H1 (cell line): ENCODE data around the gene CST5. TPM values are rescaled to one million over a fixed set of nuclear protein-coding genes. Genes with fewer than 3 reads are reported as not detected.

Experiments used
- CTCF ChIA-PET: fragments of 300-600 bp; sonication (Branson Sonifier 250); formaldehyde crosslinking; loops from one replicate; lab custom pipeline; 2021; ENCODE audit not compliant: partially characterized antibody; lab: Charles Lee
- POLR2A ChIA-PET: fragments of 300-600 bp; sonication (Branson Sonifier 250); formaldehyde crosslinking; loops from one replicate; lab custom pipeline; 2021; ENCODE audit warnings: inconsistent platforms; ENCODE audit not compliant: partially characterized antibody; lab: Charles Lee
- DNase-seq, 2 experiments: peaks; one replicate each; pipeline versions ENCODE4 v3.0.0 to v3.0.0-alpha.2; 2010 to 2022; ENCODE audit warnings: low spot score in 2 of 2, low read depth in 1 of 2, mixed read lengths in 1 of 2
- FAIRE-seq: peaks from 2 replicates; lab custom pipeline; 2011; peaks lifted over from hg19 to GRCh38; lab: Jason Lieb, UNC
- H2AFZ ChIP-seq: 2 replicates; pipeline ENCODE4 v1.8.1; 2012; ENCODE audit warnings: low read length, inconsistent platforms
- H2AK5ac ChIP-seq: 2 replicates; pipeline ENCODE4 v1.6.1; 2013; ENCODE audit warnings: low read depth, low read length
- H2BK120ac ChIP-seq: replicated peaks from 2 replicates; pipeline ENCODE3; 2013; ENCODE audit warnings: low read depth, low read length, inconsistent platforms
- H2BK12ac ChIP-seq: 2 replicates; pipeline ENCODE4 v1.6.1; 2013; ENCODE audit warnings: low read depth, low read length
- H2BK15ac ChIP-seq: 2 replicates; pipeline ENCODE4 v1.6.1; 2013; ENCODE audit warnings: low read length
- H2BK20ac ChIP-seq: 2 replicates; pipeline ENCODE4 v1.6.1; 2013; ENCODE audit warnings: low read length
- H2BK5ac ChIP-seq: 2 replicates; pipeline ENCODE4 v1.6.1; 2013; ENCODE audit warnings: low read depth, low read length
- H3K14ac ChIP-seq: 2 replicates; pipeline ENCODE4 v1.6.1; 2013; ENCODE audit warnings: inconsistent platforms; ENCODE audit not compliant: insufficient read length
- H3K18ac ChIP-seq: 2 replicates; pipeline ENCODE4 v1.6.1; 2013; ENCODE audit warnings: low read length; ENCODE audit errors: extremely low read depth
- H3K23ac ChIP-seq: 2 replicates; pipeline ENCODE4 v1.6.1; 2013; ENCODE audit warnings: inconsistent platforms; ENCODE audit not compliant: insufficient read length
- H3K23me2 ChIP-seq: 2 replicates; pipeline ENCODE4 v1.6.1; 2013; ENCODE audit warnings: low read depth, low read length
- H3K27ac ChIP-seq: 2 replicates; pipeline ENCODE4 v1.6.1; 2011; ENCODE audit warnings: low read depth, low read length, inconsistent platforms
- H3K27me3 ChIP-seq, 4 experiments: replicated peaks in 1 of 4; 1 replicate in 1 of 4; 2 replicates in 3 of 4; pipeline versions ENCODE4 v1.6.1 to v1.8.1; 2011 to 2013; ENCODE audit warnings: low read length in 3 of 4, mild to moderate bottlenecking in 3 of 4, inconsistent platforms in 2 of 4, mixed read lengths in 2 of 4, moderate library complexity in 1 of 4; ENCODE audit not compliant: control insufficient read depth in 3 of 4, insufficient read depth in 3 of 4; ENCODE audit errors: extremely low read depth in 1 of 4
- H3K36me3 ChIP-seq, 4 experiments: 2 replicates each; pipeline versions ENCODE4 v1.6.1 to v1.8.1; 2011 to 2013; ENCODE audit warnings: mild to moderate bottlenecking in 4 of 4, low read length in 3 of 4, moderate library complexity in 2 of 4, control low read depth in 1 of 4, inconsistent platforms in 1 of 4; ENCODE audit not compliant: insufficient read depth in 4 of 4, control insufficient read depth in 2 of 4
- H3K4ac ChIP-seq: replicated peaks from 2 replicates; pipeline ENCODE3; 2013; ENCODE audit warnings: low read length, low read depth, mixed read lengths, inconsistent platforms; ENCODE audit not compliant: insufficient read length
- H3K4me1 ChIP-seq, 4 experiments: replicated peaks in 1 of 4; 1 replicate in 1 of 4; 2 replicates in 3 of 4; pipeline versions ENCODE4 v1.6.1 to v1.8.1; 2011 to 2013; ENCODE audit warnings: low read length in 3 of 4, inconsistent platforms in 2 of 4, mixed read lengths in 1 of 4; ENCODE audit not compliant: insufficient read depth in 4 of 4, control insufficient read depth in 3 of 4
- H3K4me2 ChIP-seq, 2 experiments: 2 replicates each; pipeline versions ENCODE4 v1.6.1 to v1.8.1; 2011 to 2013; ENCODE audit warnings: low read depth in 2 of 2, low read length in 2 of 2, control low read depth in 1 of 2, inconsistent platforms in 1 of 2, mild to moderate bottlenecking in 1 of 2; ENCODE audit not compliant: insufficient read depth in 1 of 2
- H3K4me3 ChIP-seq, 4 experiments: fragments of 200-600, 300-600 bp in 1 of 4; sonication (generic), shearing (Covaris generic), sonication (Bioruptor Twin) in 1 of 4; 2 replicates each; pipeline versions ENCODE4 v1.5.1 to v1.8.1; 2011 to 2016; ENCODE audit warnings: low read length in 4 of 4, low read depth in 3 of 4, control low read depth in 2 of 4, inconsistent platforms in 2 of 4, mild to moderate bottlenecking in 2 of 4, mixed read lengths in 1 of 4, moderate library complexity in 1 of 4; ENCODE audit not compliant: insufficient read depth in 2 of 4; ENCODE audit errors: extremely low read depth in 1 of 4
- H3K56ac ChIP-seq: replicated peaks from 2 replicates; pipeline ENCODE3; 2013; ENCODE audit warnings: low read depth, mild to moderate bottlenecking, mixed read lengths, low read length, inconsistent platforms; ENCODE audit not compliant: insufficient read length
- H3K79me1 ChIP-seq: 2 replicates; pipeline ENCODE4 v1.6.1; 2013; ENCODE audit warnings: low read depth, low read length, control low read depth
- H3K79me2 ChIP-seq, 2 experiments: 2 replicates each; pipeline versions ENCODE4 v1.6.1 to v1.8.1; 2012 to 2013; ENCODE audit warnings: low read length in 2 of 2, mild to moderate bottlenecking in 2 of 2, inconsistent platforms in 1 of 2; ENCODE audit not compliant: insufficient read depth in 2 of 2, control insufficient read depth in 1 of 2
- H3K9ac ChIP-seq, 4 experiments: replicated peaks in 1 of 4; 1 replicate in 1 of 4; 2 replicates in 3 of 4; pipeline versions ENCODE4 v1.6.1 to v1.8.1; 2011 to 2013; ENCODE audit warnings: low read depth in 3 of 4, low read length in 3 of 4, control low read depth in 2 of 4, mild to moderate bottlenecking in 2 of 4, moderate library complexity in 2 of 4, inconsistent platforms in 1 of 4; ENCODE audit errors: extremely low read depth in 1 of 4
- H3K9me3 ChIP-seq, 2 experiments: 2 replicates each; pipeline versions ENCODE4 v1.6.1 to v1.8.1; 2012 to 2013; ENCODE audit warnings: mild to moderate bottlenecking in 2 of 2, moderate library complexity in 2 of 2, control low read depth in 1 of 2, inconsistent platforms in 1 of 2, low read depth in 1 of 2, low read length in 1 of 2, mixed read lengths in 1 of 2; ENCODE audit not compliant: insufficient read depth in 2 of 2
- H4K20me1 ChIP-seq, 2 experiments: replicated peaks in 1 of 2; 2 replicates each; pipeline versions ENCODE3 to v1.8.1; 2011 to 2013; ENCODE audit warnings: inconsistent platforms in 2 of 2, low read length in 2 of 2, mild to moderate bottlenecking in 1 of 2; ENCODE audit not compliant: insufficient read depth in 2 of 2, control insufficient read depth in 1 of 2
- H4K5ac ChIP-seq: 2 replicates; pipeline ENCODE4 v1.6.1; 2013; ENCODE audit warnings: low read length, low read depth, mixed read lengths, inconsistent platforms; ENCODE audit not compliant: insufficient read length
- H4K8ac ChIP-seq: 2 replicates; pipeline ENCODE4 v1.8.0; 2013; ENCODE audit warnings: mild to moderate bottlenecking, moderate library complexity, low read length, inconsistent platforms; ENCODE audit not compliant: insufficient read depth; ENCODE audit errors: extremely low read depth
- H4K91ac ChIP-seq: replicated peaks from 2 replicates; pipeline ENCODE3; 2013; ENCODE audit warnings: low read length, mixed read lengths, inconsistent platforms; ENCODE audit not compliant: insufficient read length
- SRF ChIP-seq: IDR thresholded peaks from 2 replicates; pipeline ENCODE4 v1.6.1; 2011; ENCODE audit warnings: mild to moderate bottlenecking, low read depth, low read length, moderate library complexity
- WGBS, 2 experiments: shearing (Covaris generic) in 1 of 2; methylation state at CpG; one replicate each; pipeline versions ENCODE4 v1.1.6 to v1.1.7; 2013 to 2015; ENCODE audit warnings: low lambda C conversion rate in 2 of 2, mixed read lengths in 2 of 2, inconsistent platforms in 1 of 2, low coverage in 1 of 2, missing lambda C conversion rate in 1 of 2; ENCODE audit not compliant: insufficient replicate concordance in 2 of 2, insufficient coverage in 1 of 2, insufficient read length in 1 of 2; ENCODE audit errors: extremely low coverage in 1 of 2, missing lambda C conversion rate in 1 of 2; 5-methylcytosine and 5-hydroxymethylcytosine counted together
- polyA plus RNA-seq, 7 experiments: library from polyadenylated mRNA; depleted of rRNA in 3 of 7; stranded (reverse) in 5 of 7; unstranded in 2 of 7; fragments of >200 nt in 5 of 7; fragments of 200-250 nt in 2 of 7; gene quantifications; 1 replicate in 5 of 7; 2 replicates in 1 of 7; 4 replicates in 1 of 7; pipeline versions ENCODE4 v1.2.1 to v1.2.3, GENCODE V29; 2011 to 2013; ENCODE audit warnings: missing spikeins in 2 of 7, mixed read lengths in 2 of 7
- total RNA-seq: library from RNA; stranded (reverse); fragmentation: NEBNext Ultra II Directional; extraction: Animal tissue kit (Norgen Biotek cat#: 25700); gene quantifications from 2 replicates; pipeline ENCODE4 v1.2.1, GENCODE V29; 2021
- TF ChIP-seq, protein P1 (sequence below), 3 experiments: IDR thresholded peaks; 1 replicate in 2 of 3; 2 replicates in 1 of 3; pipeline versions ENCODE4 v1.5.1 to v1.6.1; 2011; ENCODE audit warnings: low read length in 3 of 3, mild to moderate bottlenecking in 3 of 3, inconsistent platforms in 2 of 3, low read depth in 1 of 3, moderate library complexity in 1 of 3; ENCODE audit not compliant: insufficient read depth in 1 of 3; ENCODE audit errors: control extremely low read depth in 1 of 3

Gene CST5
- total and polyA plus RNA-seq, 2 of the 8 experiments (the other 6 are each of a cell fraction or from before 2014, with no cell fraction given) = not detected

DNA sequence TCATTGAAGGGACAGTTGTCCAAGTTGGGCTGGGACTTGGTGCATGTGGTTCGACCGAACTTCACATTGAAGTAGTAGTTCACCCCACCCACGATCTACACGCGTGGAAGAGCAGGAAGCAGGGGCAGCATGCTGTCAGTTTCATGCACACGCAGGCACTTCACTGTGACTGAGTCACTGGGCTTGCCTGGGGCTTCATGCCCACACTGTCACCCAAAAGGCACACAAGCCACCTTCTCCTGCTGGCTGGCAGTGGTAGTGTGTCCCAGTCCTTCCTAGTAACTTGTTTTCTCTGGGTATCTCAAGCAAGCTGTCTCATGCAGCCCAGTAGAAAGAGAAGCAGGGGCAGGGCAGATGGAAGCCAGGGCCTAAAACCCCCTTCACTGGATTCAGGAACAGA, 2.0 kb downstream of the CST5 start:
- H4K91ac ChIP-seq = no peak overlapping the region
- no peaks in the 10 kb centered on the region for H3K79me1 ChIP-seq
- no peaks in the 10 kb centered on the region; the same call in 1 of the 2 replicates for H3K23me2 ChIP-seq
- H2BK5ac ChIP-seq = no peak overlapping the region
- FAIRE-seq (no peak), DNase-seq (no peak)
- H4K5ac ChIP-seq = no peak overlapping the region
- TF ChIP-seq SRF = no peak
- TF ChIP-seq, protein P1, sequence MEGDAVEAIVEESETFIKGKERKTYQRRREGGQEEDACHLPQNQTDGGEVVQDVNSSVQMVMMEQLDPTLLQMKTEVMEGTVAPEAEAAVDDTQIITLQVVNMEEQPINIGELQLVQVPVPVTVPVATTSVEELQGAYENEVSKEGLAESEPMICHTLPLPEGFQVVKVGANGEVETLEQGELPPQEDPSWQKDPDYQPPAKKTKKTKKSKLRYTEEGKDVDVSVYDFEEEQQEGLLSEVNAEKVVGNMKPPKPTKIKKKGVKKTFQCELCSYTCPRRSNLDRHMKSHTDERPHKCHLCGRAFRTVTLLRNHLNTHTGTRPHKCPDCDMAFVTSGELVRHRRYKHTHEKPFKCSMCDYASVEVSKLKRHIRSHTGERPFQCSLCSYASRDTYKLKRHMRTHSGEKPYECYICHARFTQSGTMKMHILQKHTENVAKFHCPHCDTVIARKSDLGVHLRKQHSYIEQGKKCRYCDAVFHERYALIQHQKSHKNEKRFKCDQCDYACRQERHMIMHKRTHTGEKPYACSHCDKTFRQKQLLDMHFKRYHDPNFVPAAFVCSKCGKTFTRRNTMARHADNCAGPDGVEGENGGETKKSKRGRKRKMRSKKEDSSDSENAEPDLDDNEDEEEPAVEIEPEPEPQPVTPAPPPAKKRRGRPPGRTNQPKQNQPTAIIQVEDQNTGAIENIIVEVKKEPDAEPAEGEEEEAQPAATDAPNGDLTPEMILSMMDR (IDR thresholded peaks at IDR 0.05; ENCODE audit: control extremely low read depth in 1 of 3, insufficient read depth in 1 of 3, low read depth in 1 of 3, low read length in 3 of 3) = peak in 2 of 3 experiments; percentile 11 to 28; a peak in 2 of 4 replicates
- H3K18ac ChIP-seq = no peak overlapping the region
- no peak overlapping the region for H3K4me2 ChIP-seq
- no peaks in the 10 kb centered on the region for H3K36me3 ChIP-seq
- no peak overlapping the region for H4K8ac ChIP-seq
- H3K9ac ChIP-seq = no peak overlapping the region
- H2BK20ac ChIP-seq = no peak overlapping the region
- 90% methylated on average over 6 of the region's 6 CpGs; no CpG with 5 or more reads in 1 of the 2 experiments for WGBS, 2 experiments
- no peak overlapping the region for H3K56ac ChIP-seq
- no peaks in the 10 kb centered on the region for H3K79me2 ChIP-seq
- H2BK12ac ChIP-seq = 0 out of 2 replicates have a peak overlapping the region, but pooled peaks have one; percentile 3
- ChIA-PET POLR2A (interaction anchor here (1.5 kb wide), 1 partner anchor 19 kb away, joined by 4 read pairs; no protein-coding TSS in a partner anchor), CTCF (interaction anchor here (0.8 to 4.1 kb wide), 5 partner anchors 9 to 285 kb away, joined by 3 to 25 read pairs (median 3); no protein-coding TSS in a partner anchor)
- H3K23ac ChIP-seq = no peak overlapping the region
- H3K4ac ChIP-seq = no peak overlapping the region
- no peaks in the 10 kb centered on the region for H3K9me3 ChIP-seq
- H3K4me1 ChIP-seq = peaks cover 0 to 4% (median 0%) of the 10 kb centered on the region in 4 experiments; a peak in 2 of 7 replicates
- no peak overlapping the region for H2BK15ac ChIP-seq
- H2AK5ac ChIP-seq = no peak overlapping the region
- no peak overlapping the region for H3K14ac ChIP-seq
- H3K27me3 ChIP-seq = no peaks in the 10 kb centered on the region
- H3K27ac ChIP-seq = no peak overlapping the region
- H2BK120ac ChIP-seq = no peak overlapping the region
- no peaks in the 10 kb centered on the region for H4K20me1 ChIP-seq
- H3K4me3 ChIP-seq = no peak overlapping the region
- H2AFZ ChIP-seq = no peak overlapping the region
